Measurements from ENCODE around the gene C6orf136.
"Not testable (repeated sequence)": the region's sequence is repeated elsewhere in the genome, so short reads cannot be mapped to it uniquely, and the experiment has no call there.

C6orf136 gene

GRCh38 chr6:30615958-30616810 is 30.7 kb upstream of the C6orf136 start:
- DNase-seq = peak; percentile 79

- DNase-seq = peak; percentile 100
Observed at GRCh38 chr6:30616811-30617564, 29.9 kb upstream of the C6orf136 start, which contains the start of gene PPP1R10. Gene PPP1R10, minus strand, starts transcription at chr6:30617243. Its CDS starts 7,299 bp downstream, at chr6:30609944.

- DNase-seq = peak; percentile 98
Observed at GRCh38 chr6:30617565-30618269, 29.2 kb upstream of the C6orf136 start, which contains the start of gene MRPS18B. Gene MRPS18B, plus strand, starts transcription at chr6:30617840. Its CDS starts 26 bp downstream, at chr6:30617866.

- DNase-seq = peak; percentile 63
Observed at GRCh38 chr6:30618270-30618797, 28.6 kb upstream of the C6orf136 start.

- DNase-seq = no peak
Observed at GRCh38 chr6:30619561-30619960, 27.4 kb upstream of the C6orf136 start.

GRCh38 chr6:30625511-30625910 is 21.4 kb upstream of the C6orf136 start:
- DNase-seq = no peak

- DNase-seq = peak; percentile 90
Observed at GRCh38 chr6:30626484-30627366, 20.2 kb upstream of the C6orf136 start, which contains the start of gene ATAT1. Gene ATAT1, plus strand, starts transcription at chr6:30626874.

- DNase-seq = peak; percentile 66
Observed at GRCh38 chr6:30635834-30636233, 11.1 kb upstream of the C6orf136 start.

- no peak for DNase-seq
Observed at GRCh38 chr6:30640481-30640880, 6.5 kb upstream of the C6orf136 start.

GRCh38 chr6:30641048-30641447 is 5.9 kb upstream of the C6orf136 start:
- DNase-seq = no peak

GRCh38 chr6:30643656-30644055 is 3.3 kb upstream of the C6orf136 start:
- DNase-seq = no peak

GRCh38 chr6:30644769-30645168 is 2.2 kb upstream of the C6orf136 start:
- no peak for DNase-seq

- DNase-seq = peak; percentile 38
Observed at GRCh38 chr6:30645989-30646388, 944 bp upstream of the C6orf136 start.

- peak; percentile 96 for DNase-seq
Observed at GRCh38 chr6:30647242-30648116, 546 bp downstream of the C6orf136 start.

GRCh38 chr6:30651143-30651542 is 4.2 kb downstream of the C6orf136 start:
- no peak for DNase-seq

- DNase-seq = no peak
Observed at GRCh38 chr6:30654798-30655742, 8.1 kb downstream of the C6orf136 start.

GRCh38 chr6:30655743-30656094 is 8.8 kb downstream of the C6orf136 start:
- DNase-seq = no peak

- DNase-seq = no peak
Observed at GRCh38 chr6:30656513-30656912, 9.6 kb downstream of the C6orf136 start.

GRCh38 chr6:30657454-30657853 is 10.5 kb downstream of the C6orf136 start:
- DNase-seq = no peak

- not testable (repeated sequence) for DNase-seq
Observed at GRCh38 chr6:30657922-30658321, 11.0 kb downstream of the C6orf136 start.
